ENCODE data around the gene WDR37. TPM values are rescaled to one million over a fixed set of nuclear protein-coding genes. Genes with fewer than 3 reads are reported as not detected.

Gene WDR37
- total RNA-seq, 1 experiment from 2014 or later, result 10.4 TPM

DNA sequence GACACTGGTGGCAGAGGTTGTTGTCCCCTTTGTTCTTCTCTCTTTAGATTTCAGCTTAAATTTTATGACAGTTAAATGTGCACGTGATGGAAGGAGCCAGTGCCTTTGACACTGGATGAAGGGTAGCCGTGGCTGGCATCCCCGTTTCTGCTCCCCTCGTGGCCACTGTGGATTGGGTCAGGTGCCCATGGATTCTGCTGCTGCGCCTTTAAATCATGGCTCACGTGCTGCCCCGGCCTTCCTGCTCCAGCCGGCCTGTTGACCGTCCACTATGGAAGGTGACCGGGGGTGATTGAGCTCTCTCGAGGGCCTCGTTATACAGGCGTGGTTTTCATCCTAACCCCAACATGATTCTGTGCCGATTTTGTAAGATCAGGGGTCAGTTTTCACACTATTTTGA is 34.5 kb downstream of the WDR37 start (continued):
- TF ChIP-seq ZNF281 (CRISPR knock-in tag; IDR thresholded peaks at IDR 0.05) (no peak), AFF4 (CRISPR knock-in tag; IDR thresholded peaks at IDR 0.05; ENCODE audit: borderline replicate concordance) (no peak), MAX (CRISPR knock-in tag; IDR thresholded peaks at IDR 0.05) (no peak), CREB1 (CRISPR knock-in tag; IDR thresholded peaks at IDR 0.05) (no peak)
- TF ChIP-seq, protein P1, sequence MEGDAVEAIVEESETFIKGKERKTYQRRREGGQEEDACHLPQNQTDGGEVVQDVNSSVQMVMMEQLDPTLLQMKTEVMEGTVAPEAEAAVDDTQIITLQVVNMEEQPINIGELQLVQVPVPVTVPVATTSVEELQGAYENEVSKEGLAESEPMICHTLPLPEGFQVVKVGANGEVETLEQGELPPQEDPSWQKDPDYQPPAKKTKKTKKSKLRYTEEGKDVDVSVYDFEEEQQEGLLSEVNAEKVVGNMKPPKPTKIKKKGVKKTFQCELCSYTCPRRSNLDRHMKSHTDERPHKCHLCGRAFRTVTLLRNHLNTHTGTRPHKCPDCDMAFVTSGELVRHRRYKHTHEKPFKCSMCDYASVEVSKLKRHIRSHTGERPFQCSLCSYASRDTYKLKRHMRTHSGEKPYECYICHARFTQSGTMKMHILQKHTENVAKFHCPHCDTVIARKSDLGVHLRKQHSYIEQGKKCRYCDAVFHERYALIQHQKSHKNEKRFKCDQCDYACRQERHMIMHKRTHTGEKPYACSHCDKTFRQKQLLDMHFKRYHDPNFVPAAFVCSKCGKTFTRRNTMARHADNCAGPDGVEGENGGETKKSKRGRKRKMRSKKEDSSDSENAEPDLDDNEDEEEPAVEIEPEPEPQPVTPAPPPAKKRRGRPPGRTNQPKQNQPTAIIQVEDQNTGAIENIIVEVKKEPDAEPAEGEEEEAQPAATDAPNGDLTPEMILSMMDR (IDR thresholded peaks at IDR 0.05), result no peak

GRCh38 chr10:1093696-1094095 is 37.5 kb downstream of the WDR37 start:
- CTCF ChIA-PET, result interaction anchor here (0.5 kb wide), 1 partner anchor 369 kb away, joined by 3 read pairs; no protein-coding TSS in a partner anchor
- H3K4me3 Mint-ChIP-seq, result no peak overlapping the region

DNA sequence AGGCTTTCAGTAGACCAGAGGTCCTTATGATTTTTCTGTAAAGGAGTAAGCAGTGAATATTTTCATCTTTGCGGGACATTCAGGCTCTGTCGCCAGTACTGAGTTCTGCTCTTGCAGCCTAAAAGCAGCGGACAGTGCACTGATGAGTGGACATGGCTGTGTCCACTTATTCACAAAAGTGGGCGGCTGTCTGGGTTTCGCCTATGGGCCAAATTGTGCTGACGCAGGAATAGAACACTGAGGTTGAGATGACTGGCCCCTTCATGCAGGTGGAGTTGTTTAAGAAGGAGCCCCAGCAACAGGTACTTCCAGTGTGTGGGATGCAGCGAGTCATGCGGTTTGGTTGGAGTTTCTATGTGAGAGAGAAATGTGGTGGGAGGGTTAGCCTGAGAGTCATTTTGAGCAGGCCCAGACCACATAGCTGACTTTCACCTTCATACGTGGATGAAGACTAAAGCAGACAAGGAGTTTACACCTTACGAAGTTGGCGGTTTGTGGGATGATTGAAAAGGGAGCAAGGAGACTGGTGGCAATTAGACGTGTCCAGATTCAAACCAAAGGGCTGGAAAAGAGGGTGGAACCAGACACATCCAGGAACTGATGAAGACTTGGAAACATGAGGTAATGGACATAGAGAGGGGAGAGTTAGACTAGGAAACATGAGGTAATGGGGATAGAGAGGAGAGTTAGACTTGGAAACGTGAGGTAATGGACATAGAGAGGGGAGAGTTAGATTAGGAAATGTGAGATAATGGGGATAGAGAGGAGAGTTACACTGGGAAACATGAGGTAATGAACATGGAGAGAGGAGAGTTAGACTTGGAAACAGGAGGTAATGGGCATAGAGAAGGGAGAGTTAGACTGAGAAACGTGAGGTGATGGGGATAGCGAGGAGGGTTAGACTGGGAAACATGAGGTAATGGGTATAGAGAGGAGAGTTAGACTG is 38.2 kb downstream of the WDR37 start:
- Mint-ChIP-seq H3K27me3 (ENCODE audit: low read depth) (no peaks in the 10 kb centered on the region), H3K9me3 (no peaks in the 10 kb centered on the region), H3K36me3 (peaks cover 22% of the 10 kb centered on the region), H3K27ac (no peak overlapping the region), H3K4me1 (no peaks in the 10 kb centered on the region), H3K4me3 (no peak overlapping the region)
- TF ChIP-seq, protein P2, sequence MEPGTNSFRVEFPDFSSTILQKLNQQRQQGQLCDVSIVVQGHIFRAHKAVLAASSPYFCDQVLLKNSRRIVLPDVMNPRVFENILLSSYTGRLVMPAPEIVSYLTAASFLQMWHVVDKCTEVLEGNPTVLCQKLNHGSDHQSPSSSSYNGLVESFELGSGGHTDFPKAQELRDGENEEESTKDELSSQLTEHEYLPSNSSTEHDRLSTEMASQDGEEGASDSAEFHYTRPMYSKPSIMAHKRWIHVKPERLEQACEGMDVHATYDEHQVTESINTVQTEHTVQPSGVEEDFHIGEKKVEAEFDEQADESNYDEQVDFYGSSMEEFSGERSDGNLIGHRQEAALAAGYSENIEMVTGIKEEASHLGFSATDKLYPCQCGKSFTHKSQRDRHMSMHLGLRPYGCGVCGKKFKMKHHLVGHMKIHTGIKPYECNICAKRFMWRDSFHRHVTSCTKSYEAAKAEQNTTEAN (CRISPR knock-in tag; IDR thresholded peaks at IDR 0.05), result no peak
- no peak for TF ChIP-seq TEAD4 (CRISPR knock-in tag; IDR thresholded peaks at IDR 0.05)
- no peak for TF ChIP-seq ESRRA (CRISPR knock-in tag; IDR thresholded peaks at IDR 0.05; ENCODE audit: borderline replicate concordance)
- no peak for TF ChIP-seq PRDM15 (CRISPR knock-in tag; IDR thresholded peaks at IDR 0.05)
- TF ChIP-seq NR1H2 (CRISPR knock-in tag; IDR thresholded peaks at IDR 0.05), result no peak
- no peak for TF ChIP-seq CREM (CRISPR knock-in tag; IDR thresholded peaks at IDR 0.05)
- no peak for TF ChIP-seq NFE2L1 (CRISPR knock-in tag; IDR thresholded peaks at IDR 0.05)
- no peak for TF ChIP-seq ETV6 (CRISPR knock-in tag; IDR thresholded peaks at IDR 0.05)
- no peak for TF ChIP-seq ELF4 (CRISPR knock-in tag; IDR thresholded peaks at IDR 0.05; ENCODE audit: low read depth)
- ATAC-seq (no peak), DNase-seq (ENCODE audit: low spot score) (no peak)
- ChIA-PET CTCF (interaction anchor here (0.5 kb wide), 1 partner anchor 368 kb away, joined by 3 read pairs; no protein-coding TSS in a partner anchor), POLR2A (no interaction called here)

More at GRCh38 chr10:1093696-1094095, 37.5 kb downstream of the WDR37 start:
- Mint-ChIP-seq H3K36me3 (peaks cover 22% of the 10 kb centered on the region), H3K4me1 (no peaks in the 10 kb centered on the region), H3K27me3 (ENCODE audit: low read depth) (no peaks in the 10 kb centered on the region), H3K27ac (no peak overlapping the region), H3K9me3 (no peaks in the 10 kb centered on the region)
- ATAC-seq, result no peak
- no peak for DNase-seq (ENCODE audit: low spot score)
- TF ChIP-seq ZNF138 (CRISPR knock-in tag; conservative IDR thresholded peaks at IDR 0.05), result no peak
- TF ChIP-seq, protein P3, sequence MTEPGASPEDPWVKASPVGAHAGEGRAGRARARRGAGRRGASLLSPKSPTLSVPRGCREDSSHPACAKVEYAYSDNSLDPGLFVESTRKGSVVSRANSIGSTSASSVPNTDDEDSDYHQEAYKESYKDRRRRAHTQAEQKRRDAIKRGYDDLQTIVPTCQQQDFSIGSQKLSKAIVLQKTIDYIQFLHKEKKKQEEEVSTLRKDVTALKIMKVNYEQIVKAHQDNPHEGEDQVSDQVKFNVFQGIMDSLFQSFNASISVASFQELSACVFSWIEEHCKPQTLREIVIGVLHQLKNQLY (CRISPR knock-in tag; IDR thresholded peaks at IDR 0.05), result no peak
- TF ChIP-seq CBFB (CRISPR knock-in tag; IDR thresholded peaks at IDR 0.05; ENCODE audit: low read depth), result no peak
- TF ChIP-seq EMX1 (CRISPR knock-in tag; IDR thresholded peaks at IDR 0.05), result no peak
- POLR2A ChIA-PET, result no interaction called here

Data from WTC11 (cell line).